ENCODE measurements around the gene FUT3.
"Not testable (repeated sequence)": the region's sequence is repeated elsewhere in the genome, so short reads cannot be mapped to it uniquely, and the experiment has no call there.

The FUT3 gene

DNA sequence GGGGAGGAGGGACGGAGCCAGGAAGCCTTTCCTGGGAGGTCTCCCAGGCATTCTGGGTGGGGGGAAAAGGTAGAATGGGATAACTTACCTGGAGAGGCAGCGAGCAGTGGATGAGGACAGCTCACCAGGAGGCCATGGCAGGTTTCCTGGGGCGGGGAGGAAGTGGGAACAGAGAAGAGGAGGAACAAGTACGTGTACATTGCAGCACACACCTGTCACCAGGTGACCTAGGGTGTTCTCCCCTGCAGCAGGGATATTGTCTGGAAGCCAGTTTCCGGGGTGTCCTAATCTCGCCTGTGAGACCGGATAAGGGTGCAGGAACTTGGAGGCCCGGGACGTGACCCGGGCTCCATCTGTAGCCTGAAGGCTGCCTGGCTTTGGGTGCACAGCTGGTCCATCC lies at the start of gene FUT3:
FUT3 (minus strand) TSS at position 148 of the 400 bp plus-strand sequence.
- no peak for DNase-seq

DNA sequence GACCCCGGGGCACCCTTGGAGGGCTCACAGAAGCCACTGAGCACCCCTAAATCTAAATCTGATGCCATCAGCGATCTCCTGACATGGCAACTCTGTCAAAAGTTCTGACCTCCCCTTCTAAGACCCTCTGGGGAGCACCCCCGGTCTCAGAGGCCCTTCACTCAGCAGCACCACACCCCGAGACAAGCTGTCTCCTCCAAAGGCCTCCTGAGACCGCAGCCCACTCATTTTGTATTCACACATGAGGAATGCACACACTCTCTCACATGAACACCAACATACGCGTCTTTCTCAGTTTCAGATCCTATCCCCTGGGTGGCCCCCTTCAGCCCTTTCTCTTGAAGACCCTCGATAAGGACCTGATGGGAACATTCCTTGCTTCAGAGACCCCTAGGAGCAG lies 49.7 kb upstream of the FUT3 start:
- no peak for DNase-seq

DNA sequence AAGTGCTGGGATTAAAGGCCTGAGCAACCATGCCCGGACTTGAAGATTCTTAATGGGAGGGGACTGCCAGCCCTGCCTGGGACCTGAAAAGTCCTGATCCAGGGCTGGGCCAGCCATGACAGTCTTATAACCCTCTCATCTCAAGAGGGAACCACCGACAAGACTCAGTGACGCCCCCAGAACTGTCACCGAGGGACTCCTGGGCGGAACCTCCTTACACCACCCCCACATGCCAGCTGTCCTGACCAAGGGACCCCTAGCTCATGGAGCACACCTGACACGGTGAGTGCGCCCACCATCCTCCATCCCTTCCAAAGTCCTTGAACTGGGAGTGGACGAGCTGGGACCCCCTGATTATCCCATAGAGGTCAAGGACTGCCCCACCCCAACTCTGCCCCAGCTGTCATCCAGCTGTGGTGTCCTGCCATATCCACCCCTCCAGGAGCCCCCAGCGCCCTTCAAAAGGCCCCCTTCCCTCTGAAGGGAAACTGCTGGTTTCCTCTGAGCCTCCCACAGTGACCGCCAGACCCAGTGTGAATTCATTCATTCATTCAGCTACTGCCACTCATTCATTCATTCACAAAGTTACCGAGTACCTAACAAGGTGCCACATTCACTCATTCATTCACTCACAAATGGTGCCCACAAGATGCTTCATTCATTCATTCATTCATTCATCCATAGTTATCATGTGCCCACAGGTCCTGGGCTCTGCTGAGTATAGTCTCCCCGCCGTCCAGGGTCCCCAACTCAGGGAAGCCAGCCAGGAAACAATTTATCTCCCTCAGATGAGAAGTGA lies 48.7 kb upstream of the FUT3 start:
- DNase-seq: no peak

DNA sequence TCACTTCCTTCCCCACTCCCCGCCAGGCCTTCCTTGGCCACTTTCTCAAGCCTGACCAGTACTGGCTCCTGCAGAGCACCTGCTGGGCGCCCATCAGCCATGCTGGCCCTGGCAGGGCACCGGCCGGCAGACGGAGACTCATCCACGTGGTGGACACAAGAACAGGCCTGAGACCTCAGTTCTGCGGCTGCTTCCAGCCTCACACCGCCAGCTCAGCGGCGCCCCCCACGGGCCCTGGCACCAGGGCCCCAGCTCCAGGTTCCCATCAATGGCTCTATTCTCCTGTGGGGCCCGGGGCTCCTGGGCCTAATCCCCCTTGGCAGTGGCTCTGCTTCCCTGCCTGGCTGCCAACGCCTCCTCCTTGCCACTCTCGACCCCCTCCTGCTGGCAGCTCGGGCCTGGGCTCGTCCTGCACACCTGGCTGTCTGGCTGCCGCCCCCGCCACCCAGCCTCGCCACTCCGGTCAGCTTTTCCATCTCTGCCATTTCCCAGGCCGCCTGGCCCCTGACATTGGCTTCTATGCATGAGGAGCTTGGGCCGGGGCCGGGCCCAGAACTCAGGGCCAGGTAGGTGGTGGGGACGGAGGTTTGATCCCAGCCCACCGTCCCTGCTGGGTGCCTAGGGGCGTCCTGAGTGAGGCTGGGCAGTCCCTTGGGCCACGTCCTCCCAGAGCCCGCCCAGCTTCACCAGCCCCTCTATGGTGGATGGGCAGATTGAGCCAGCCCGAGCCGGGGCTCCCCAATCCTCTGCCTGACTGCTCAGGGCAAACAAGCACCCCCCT lies 46.1 kb upstream of the FUT3 start:
- no peak for DNase-seq

DNA sequence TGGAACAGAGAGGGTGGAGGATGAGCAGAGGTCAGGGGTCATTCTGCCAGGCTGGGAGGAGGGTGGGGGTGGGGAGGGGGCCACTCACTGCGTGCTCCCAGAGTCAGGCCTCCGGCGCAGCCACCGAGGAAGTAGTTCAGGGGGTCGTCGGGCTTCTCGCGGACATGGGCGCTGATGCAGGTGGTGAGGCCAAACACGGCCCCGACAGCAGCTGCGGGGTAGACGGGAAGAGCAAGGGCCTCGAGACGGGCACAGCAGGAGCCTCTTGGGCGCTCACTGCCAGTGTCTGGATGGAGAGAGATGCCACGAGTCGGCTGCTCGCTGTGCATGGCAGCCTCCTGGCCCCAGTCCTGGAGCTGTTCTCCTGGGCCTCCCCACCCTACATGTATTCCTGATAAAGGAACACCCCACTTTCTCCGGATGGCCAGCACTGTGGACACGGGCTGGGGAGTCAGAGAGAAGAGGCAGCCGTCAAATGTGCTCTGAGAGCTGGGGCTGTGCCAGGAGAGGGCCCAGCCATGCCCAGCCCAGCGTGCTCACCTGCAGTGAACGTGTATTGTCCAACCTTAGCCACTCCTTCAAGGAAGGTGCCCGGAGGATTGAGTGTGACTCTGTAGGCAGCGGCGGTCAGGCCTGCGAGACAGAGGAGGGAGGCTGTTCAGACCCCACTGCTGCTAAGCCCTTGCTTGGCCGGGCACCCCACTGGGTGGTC lies 45.3 kb upstream of the FUT3 start:
- no peak for DNase-seq

DNA sequence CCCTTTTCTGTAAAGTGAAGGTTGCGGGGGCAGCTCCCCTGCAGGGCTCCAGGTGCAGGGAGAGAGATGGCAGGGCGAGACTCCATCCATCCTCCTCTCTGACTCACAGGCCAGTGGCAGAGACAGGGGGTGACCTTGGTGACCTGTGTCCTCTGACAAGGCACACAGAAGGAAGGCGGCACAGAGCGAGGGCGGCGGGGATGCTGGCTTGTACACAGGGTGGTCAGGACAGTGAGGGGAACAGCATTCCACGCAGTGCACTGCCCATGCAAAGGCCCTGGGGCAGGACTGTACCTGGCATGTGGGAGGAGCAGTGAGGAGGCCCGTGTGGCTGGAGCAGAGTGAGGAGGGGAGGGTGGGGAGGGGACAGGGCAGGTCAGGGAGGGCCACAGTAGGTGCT lies 44.6 kb upstream of the FUT3 start:
- DNase-seq: no peak

DNA sequence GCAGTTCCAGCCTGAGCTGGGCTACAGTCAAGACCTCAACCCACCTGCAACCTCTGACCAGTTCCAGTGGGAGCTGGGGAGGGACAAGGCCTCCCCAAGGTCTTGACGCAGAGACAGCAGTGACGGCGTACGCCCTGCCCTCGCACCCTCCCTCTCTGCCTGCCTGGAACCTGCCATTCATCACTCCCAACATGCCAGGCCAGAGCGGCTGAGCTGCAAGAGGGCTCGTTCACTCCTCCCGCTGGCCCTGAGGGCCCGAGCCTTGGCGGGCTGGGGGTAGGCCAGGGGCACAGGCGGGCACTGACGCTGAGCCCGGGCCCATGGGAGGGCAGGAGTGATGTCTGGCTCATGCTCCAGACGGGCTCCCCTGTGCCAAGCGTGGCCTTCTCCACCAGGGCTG lies 44.2 kb upstream of the FUT3 start:
- DNase-seq: no peak

DNA sequence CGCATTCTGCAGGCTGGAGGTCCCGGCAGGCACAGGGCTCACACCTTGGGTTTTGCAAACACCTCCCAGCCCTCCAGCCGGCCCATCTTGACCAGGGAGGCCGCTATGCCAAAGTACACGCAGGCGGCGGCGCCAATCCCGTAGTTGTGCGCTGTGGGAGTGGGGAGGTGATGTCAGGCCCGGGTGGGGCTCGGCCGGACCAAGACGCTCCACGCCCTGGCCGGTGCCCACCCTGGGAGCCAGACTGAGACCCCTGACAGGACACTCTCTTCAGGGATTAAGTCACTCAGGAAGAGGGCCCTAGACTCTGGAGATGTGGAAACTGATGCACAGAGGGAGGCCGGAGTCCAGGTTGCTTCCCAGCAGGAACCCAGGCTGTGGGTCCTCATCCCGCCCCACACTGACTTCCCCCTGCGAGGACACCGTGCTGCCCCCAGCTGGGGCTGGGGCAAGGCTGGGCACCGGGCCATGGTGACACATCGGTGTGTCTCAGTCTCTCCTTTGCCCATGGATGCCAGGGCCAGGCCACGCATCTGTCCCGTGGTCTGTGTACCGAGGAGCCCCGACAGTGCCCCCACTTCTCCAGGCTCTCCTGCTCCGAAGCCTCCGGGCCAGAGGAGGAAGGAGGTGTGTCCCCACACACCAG lies 43.6 kb upstream of the FUT3 start:
- no peak for DNase-seq

DNA sequence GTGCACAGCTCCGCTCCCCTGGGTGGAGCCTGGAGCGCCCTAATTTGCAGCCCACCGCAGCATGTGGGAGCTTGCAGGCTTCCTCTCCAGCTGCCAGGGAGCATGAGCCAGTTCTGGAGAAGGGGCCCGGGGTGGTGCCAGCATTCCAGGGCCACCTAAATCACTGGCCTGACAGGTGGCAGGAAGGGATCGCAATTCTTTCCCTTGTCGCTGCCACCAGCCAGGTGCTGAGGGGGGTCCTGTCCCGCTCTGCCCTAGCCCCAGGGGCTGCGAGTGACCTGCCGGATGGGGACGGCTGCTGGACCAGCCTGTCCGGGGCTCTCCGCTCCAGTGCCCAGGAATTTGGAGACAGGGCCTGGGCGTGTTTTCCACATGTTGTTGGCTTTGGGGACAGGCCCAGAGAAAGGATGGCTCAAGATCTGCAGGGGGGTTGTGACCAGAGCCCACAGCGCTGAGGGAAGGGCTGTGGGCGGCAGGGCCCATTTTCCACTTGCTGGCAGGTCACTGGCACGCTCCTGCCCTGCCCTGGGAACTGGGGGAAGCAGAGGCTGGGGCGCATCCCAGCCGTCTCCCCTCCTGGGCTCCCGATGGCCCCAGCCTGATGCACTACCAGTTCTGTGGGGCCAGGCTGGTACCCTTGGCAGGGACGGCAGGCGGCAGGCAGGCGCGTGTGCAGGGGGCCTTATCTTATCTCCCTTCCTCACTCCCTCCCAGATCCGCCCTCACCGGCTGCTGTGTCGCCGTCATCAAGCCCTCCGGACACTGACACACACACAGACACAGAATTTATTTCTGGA lies 42.9 kb upstream of the FUT3 start:
- DNase-seq: no peak

DNA sequence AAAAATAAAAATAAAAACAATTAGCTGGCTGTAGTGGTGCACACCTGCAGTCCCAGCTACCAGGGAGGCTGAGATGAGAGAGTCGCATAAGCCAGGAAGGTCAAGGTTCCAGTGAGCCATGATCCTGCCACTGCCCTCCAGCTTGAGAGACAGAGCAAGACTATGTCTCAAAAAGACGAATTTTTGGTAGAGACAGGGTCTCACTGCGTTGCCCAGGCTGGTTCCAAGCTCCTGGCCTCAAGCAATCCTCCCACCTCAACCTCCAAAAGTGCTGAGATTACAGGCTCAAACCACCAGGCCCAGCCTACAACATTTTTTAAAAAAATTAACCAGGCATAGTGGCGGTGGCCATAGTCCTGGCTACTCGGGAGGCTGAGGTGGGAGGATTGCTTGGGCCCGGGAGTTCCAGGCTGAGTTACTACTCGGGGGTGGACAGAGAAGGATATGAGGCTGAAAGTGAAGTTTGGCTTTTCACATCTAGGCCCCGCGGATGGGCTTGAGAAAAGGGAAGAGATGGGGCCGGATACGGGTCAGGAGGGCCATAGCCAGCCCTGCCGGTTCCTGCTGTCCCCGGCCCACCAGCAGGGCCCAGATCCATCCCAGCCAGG lies 42.2 kb upstream of the FUT3 start:
- no peak for DNase-seq

DNA sequence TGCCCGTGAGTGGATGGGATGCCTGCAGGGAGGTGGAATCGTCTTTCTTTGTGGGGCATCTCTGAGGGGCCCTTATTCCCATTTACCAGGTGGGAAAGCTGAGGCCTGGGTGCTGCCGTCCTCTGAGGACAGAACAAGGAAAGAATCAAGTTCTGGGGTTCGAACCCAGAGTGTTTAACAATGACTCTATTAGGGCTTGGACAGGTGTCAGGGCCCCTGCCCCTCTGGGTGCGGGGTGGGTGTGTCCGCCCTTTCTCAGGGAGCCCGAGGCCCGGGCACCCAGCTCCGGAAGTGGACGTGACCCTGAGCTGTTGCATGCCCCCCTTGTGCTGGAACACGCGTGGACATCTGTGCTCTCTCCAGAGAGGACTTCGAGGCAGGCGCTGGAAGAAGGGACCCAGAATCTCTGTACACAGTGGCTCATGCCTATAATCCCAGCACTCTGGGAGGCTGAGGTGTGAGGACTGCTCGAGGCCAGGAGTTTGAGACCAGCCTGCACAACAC lies 41.6 kb upstream of the FUT3 start:
- no peak for DNase-seq

DNA sequence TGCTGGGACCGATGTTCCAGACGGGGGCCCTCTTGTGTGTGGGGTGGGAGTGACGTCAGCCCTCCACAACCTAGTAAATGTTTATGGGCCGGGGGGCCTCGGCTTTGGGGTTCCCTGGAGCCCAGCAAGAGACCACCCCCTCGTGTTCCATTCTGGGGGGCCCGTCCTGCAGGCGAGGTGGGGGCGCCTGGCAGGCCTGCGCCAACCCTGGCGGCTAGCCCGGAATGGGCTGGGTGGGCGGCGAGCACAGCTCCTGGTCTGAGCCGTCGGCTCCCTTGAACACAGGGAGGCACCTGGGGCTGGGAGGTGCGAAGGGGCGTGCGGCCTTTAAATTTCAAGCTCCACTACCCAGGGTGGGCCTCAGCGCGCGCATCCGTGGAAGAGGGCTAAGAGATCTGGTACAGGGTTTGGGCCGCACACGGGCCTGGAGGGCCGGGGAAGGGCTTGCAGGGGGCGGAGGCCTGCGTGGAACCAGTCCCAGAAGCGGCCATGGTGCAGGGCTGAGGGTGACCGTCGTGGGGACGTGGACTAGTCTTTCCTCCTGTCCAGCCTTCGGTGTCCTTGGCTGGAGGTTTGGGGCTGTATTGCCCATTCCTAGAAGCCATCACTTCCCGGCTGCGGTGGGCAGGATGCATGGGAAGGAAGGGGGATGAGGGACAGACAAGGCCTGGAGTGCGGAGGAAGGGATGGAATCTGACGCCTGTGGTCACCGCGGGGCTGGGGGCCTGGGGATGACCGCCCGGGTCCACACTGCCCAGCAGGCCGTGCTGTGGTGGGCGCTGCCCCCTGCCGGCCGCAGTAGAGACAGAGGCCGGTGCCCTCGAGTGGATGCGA lies 40.9 kb upstream of the FUT3 start:
- peak in 10 of 56 donors; percentile 2 to 57 (median 18) for DNase-seq

DNA sequence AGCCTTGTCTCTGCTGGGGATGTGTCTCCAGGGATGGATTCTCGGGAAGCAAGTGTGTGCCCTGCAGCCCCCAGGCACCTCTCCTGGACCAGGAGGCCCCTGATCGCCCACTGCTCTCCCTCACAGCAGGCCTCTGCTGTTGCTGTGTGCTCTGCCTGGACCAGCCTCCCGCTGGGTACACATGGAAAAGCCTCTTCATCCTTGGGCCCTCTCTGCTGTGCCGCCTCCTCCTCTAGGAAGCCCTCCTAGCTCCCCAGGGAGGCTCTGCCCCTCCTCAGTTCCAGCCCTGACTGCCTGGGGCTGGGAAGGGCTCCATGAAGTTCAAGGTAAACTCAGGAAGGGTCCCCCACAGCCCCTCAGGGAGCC lies 40.3 kb upstream of the FUT3 start:
- DNase-seq: no peak

DNA sequence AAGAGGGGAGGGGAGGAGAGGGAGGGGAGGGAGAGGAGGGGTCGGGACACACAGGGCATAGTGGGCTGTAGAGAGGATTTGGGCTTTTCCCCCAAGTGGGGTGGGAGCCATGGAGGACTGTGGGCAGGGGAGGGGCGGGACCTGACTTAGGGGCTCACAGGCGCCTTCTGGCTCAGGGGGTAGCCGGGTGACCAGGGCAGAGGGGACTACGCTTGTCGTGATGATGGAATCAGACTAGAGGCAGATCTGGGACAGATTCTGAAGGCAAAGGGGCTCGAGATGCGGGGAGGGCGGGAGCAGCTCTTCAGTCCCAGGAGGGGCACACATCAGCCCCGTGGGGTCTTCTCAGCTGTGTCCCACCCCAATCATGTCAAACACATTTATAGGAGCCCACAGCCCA lies 38.9 kb upstream of the FUT3 start:
- DNase-seq: no peak

DNA sequence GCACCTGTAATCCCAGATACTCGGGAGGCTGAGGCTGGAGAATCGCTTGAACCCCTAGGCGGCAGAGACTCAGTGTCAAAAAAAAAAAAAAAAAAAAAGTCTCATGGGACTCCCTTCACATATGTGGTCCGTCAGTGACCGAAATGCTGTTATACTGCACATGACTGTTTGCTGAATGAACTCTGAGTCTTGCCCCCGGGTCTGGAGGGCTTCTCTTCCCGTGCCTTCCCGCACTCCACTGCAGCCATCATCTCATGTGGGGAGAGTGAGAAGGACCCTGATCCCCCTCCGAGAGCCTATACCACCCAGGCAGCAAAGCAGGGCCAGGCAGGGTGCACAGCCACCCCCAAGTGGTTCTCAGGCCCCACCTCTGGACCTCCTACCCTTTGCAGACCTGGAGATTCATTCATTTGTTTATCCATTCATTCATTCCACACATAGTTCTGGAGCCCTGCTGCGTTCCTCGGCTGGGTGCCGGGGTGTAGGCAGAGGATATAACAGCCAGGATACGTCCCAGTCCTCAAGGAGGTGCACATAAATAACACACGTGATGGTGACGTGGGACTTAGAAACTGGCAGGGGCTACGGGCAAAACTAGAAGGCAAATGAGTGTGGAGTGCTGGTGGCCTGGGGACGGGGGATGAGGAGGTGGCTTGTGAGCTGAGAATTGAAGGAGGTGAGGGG lies 38.2 kb upstream of the FUT3 start:
- no peak for DNase-seq

DNA sequence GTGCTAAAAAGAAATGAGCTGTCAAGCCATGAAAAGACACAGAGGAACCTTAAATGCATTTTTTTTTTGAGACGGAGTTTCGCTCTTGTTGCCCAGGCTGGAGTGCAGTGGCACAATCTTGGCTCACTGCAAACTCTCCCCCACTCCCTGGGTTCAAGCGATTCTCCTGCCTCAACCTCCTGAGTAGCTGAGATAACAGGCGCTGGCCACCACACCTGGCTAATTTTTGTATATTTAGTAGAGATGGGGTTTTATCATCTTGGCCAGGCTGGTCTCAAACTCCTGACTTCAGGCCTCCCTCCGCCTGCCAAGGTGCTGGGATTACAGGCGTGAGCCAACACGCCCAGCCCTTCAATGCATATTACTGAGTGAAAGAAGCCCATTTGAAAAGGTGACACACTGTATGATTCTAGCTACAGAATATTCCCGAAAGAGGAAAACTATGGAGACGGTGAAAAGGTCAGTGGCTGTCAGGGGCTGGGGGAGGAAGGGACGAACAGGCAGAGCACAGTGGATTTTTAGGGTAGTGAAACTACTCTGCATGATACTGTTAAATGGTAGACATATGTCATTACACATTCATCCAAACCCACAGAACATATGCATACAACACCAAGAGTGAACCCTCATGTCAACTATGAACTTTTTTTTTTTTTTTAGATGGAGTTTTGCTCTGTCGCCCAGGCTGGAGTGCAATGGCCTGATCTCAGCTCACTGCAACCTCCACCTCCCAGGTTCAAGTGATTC lies 33.0 kb upstream of the FUT3 start:
- DNase-seq: not testable (repeated sequence)

DNA sequence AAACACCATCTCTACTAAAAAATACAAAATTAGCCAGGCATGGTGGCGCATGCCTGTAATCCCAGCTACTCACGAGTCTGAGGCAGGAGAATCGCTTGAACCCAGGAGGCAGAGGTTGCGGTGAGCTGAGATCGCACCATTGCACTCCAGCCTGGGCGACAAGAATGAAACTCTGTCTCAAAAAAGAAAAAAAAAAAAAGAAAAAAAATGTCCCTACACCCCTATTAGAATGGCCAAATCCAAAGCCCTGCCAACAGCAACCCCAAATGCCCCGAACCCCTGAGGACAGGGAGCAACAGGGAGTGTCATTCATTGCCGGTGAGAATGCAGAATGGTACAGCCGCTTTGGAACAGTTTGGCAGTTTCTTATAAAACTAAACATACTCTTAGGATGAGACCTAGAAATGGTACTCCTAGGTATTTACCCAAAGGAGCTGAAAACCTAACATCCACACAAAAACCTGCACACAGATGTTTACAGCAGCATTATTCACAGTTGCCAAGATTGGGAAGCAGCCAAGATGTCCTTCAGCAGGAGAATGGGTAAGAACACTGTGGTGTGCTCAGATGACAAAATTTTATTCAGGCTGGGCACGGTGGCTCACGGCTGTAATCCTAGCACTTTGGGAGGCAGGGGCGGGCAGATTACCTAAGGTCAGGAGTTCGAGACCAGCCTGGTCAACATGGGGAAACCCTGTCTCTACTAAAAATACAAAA lies 32.1 kb upstream of the FUT3 start:
- DNase-seq: not testable (repeated sequence)
